Measurements from ENCODE around the gene UBE2S. TPM values are rescaled to one million over a fixed set of nuclear protein-coding genes. Genes with fewer than 3 reads are reported as not detected.

Gene UBE2S
- total RNA-seq, 2 donors from 2014 or later, result 43.8 to 147 TPM

DNA sequence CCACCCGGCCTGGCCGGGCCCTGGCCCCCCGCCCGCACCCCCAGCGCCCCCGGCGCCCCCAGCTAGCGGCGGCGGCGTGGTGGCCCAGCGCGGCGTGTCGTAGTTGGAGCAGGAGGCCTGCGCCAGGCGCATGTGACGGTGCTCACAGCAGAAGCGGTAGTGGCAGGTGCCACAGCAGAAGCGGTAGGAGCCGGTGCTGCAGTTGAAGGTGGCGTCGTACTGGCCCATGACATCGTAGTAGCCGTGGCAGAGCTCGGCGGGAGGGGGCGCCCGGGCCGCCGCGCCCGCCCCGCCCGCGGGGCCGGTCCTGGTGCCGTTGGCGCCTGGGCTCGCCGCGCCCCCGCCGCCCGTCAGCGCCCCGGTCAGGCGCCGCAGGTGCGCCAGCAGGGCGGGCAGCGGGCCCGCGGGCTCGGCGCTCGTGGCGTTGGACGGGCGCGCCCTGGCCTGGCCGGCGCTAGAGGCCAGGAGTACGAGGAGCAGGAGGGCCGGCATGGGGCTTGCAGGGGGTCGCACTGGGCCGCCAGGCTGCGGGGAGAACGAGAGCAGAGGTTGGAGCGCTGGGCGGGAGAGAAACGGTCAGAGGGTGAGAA is 34.9 kb upstream of the UBE2S start:
- DNase-seq, result no peak
- H3K27me3 ChIP-seq, result peaks cover 44% of the 10 kb centered on the region

DNA sequence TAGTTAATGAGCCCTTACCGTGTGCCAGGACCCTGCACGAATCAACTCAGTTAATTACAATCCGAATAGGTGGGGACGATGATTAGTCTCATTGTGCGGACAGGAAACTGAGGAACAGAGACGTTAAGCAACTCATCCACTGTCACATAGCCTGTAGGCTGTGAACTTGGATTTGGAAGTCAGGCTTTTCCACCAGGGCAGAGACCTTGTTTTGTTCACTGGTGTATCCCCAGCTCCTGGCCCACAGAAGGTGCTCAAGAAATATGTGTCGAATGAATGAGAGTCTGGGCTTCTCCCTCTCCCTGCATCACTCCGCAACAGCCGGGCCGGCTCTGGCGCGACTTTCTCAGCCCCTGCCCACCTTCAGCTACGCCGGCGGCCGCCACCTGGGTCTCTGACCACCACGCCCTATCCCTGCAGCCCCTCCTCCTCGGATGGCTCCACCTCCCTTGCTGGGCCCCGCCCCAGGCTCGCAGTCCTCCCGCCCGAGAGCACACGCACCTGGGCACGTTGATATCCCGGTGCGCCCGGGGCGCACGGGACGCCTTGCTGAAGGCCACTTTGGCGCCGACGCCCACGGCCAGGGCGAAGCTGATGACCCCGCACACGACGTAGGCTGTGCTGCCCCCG is 34.2 kb upstream of the UBE2S start:
- Histone ChIP-seq H3K4me3 (no peak overlapping the region), H3K9me3 (no peaks in the 10 kb centered on the region), H3K27ac (no peak overlapping the region), H3K27me3 (peaks cover 44% of the 10 kb centered on the region), H3K4me1 (no peaks in the 10 kb centered on the region), H3K9ac (ENCODE audit: low read depth in 2 of 2, low read length in 2 of 2) (no peak overlapping the region), H3K36me3 (no peaks in the 10 kb centered on the region)
- DNase-seq, result no peak
- TF ChIP-seq, protein P1, sequence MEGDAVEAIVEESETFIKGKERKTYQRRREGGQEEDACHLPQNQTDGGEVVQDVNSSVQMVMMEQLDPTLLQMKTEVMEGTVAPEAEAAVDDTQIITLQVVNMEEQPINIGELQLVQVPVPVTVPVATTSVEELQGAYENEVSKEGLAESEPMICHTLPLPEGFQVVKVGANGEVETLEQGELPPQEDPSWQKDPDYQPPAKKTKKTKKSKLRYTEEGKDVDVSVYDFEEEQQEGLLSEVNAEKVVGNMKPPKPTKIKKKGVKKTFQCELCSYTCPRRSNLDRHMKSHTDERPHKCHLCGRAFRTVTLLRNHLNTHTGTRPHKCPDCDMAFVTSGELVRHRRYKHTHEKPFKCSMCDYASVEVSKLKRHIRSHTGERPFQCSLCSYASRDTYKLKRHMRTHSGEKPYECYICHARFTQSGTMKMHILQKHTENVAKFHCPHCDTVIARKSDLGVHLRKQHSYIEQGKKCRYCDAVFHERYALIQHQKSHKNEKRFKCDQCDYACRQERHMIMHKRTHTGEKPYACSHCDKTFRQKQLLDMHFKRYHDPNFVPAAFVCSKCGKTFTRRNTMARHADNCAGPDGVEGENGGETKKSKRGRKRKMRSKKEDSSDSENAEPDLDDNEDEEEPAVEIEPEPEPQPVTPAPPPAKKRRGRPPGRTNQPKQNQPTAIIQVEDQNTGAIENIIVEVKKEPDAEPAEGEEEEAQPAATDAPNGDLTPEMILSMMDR (IDR thresholded peaks at IDR 0.05), result no peak
- intact Hi-C loops (cut with DNase I), result no loop called here

More for the DNA sequence above, 34.9 kb upstream of the UBE2S start:
- Histone ChIP-seq H3K4me1 (no peaks in the 10 kb centered on the region), H3K9me3 (no peaks in the 10 kb centered on the region), H3K27ac (no peak overlapping the region), H3K9ac (ENCODE audit: low read depth in 2 of 2, low read length in 2 of 2) (no peak overlapping the region), H3K4me3 (no peak overlapping the region), H3K36me3 (no peaks in the 10 kb centered on the region)
- intact Hi-C loops (cut with DNase I), result no loop called here
- TF ChIP-seq, protein P1 (IDR thresholded peaks at IDR 0.05), result no peak

DNA sequence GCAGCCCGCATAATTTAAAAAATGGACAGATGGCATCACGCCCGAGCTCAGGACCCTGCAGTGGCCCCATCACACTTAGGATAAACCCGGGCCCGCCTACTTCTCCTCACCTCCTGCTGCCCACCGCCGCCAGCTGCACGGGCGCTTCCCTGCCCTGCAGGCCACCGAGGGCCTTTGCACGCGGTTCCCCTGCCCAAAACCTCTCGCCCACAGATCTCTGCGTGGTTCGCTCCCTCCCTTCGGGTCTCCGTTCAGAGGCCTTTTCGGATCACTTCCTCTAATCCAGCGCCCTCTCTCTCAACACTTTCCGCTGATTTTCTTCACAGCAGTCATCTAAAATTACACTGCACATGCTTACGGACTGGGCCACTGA is 33.7 kb upstream of the UBE2S start:
- intact Hi-C loops (cut with DNase I), result no loop called here
- TF ChIP-seq, protein P1 (IDR thresholded peaks at IDR 0.05), result no peak
- Histone ChIP-seq H3K4me3 (no peak overlapping the region), H3K9me3 (no peaks in the 10 kb centered on the region), H3K27ac (no peak overlapping the region), H3K27me3 (peaks cover 44% of the 10 kb centered on the region), H3K36me3 (no peaks in the 10 kb centered on the region), H3K4me1 (no peaks in the 10 kb centered on the region), H3K9ac (ENCODE audit: low read depth in 2 of 2, low read length in 2 of 2) (no peak overlapping the region)
- DNase-seq, result no peak

DNA sequence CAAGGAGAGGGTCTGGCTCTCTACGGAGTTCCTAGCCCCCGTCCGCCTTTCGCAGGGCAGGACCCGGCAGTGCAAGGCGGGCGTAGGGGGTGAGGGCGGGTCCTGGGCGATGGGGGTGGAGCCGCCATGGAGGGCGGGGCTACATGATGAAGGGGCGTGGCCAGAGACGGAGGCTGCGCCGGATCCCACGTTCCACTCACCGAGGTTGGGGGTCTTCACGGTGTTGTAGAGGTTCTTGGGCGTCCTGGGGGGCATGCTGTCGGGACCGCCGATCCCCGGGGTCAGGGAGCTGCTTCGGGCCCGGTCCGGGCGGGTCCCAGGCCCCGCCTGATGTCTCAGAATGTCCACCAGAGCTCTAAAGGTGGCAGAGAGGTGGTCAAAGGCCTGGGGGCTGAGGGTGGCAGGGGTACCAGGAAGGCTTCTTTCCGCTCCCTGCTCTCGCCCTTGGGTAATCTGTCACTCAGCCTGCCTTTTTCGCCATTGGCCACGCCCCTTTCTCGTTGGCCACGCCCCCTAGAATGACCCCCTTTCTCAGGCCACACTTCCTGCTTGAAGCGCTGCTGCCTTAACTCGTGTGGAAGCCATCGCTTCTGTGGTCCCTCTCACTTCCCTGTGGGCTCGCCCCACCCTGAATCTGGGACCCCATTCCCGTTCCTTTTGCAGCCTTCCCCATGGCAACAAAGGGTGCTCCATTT is 33.0 kb upstream of the UBE2S start:
- no peaks in the 10 kb centered on the region for H3K9me3 ChIP-seq
- no peaks in the 10 kb centered on the region for H3K36me3 ChIP-seq
- H3K9ac ChIP-seq (ENCODE audit: low read depth in 2 of 2, low read length in 2 of 2), result no peak overlapping the region
- H3K4me1 ChIP-seq, result no peaks in the 10 kb centered on the region
- peaks cover 44% of the 10 kb centered on the region for H3K27me3 ChIP-seq
- no peak overlapping the region for H3K4me3 ChIP-seq
- intact Hi-C loops (cut with DNase I), result no loop called here
- H3K27ac ChIP-seq, result no peak overlapping the region
- TF ChIP-seq, protein P1 (IDR thresholded peaks at IDR 0.05), result no peak
- DNase-seq, result no peak

DNA sequence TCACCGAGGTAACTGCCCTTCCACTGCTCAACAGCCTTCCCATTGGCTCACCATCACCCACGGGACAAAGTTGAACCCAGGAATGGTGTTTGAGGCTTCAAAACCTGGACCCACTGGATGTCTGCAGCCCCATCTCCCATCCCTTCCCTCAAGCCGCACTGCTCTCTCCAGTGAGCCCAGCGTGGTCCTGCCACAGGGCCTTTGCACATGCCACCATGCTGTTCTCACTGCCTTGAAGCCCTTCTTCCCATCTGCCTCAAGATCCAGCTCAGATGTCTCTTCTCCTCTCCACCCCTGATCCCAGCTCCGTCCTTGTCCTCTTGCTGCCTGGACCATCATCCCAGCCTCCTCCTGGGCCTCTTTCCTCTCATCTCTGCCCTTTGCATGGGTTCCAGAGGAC is 31.5 kb upstream of the UBE2S start:
- intact Hi-C loops (cut with DNase I), result no loop called here
- H3K36me3 ChIP-seq, result no peaks in the 10 kb centered on the region
- peaks cover 35% of the 10 kb centered on the region for H3K27me3 ChIP-seq
- no peak for DNase-seq
- TF ChIP-seq, protein P1 (IDR thresholded peaks at IDR 0.05), result no peak
- no peak overlapping the region for H3K27ac ChIP-seq
- no peak overlapping the region for H3K9ac ChIP-seq (ENCODE audit: low read depth in 2 of 2, low read length in 2 of 2)
- H3K4me3 ChIP-seq, result no peak overlapping the region
- H3K4me1 ChIP-seq, result no peaks in the 10 kb centered on the region
- H3K9me3 ChIP-seq, result no peaks in the 10 kb centered on the region

Measured in colonic mucosa (tissue), 4 donors.